SH-SY5Y (cell line): ENCODE measurements around the gene RPS26.

Experiments used
- GATA2 ChIP-seq: IDR thresholded peaks from 2 replicates; pipeline ENCODE4 v1.6.1; 2011; ENCODE audit warnings: mild to moderate bottlenecking, low read depth, low read length
- GATA3 ChIP-seq: IDR thresholded peaks from 2 replicates; pipeline ENCODE4 v1.6.1; 2011; ENCODE audit warnings: low read depth, mild to moderate bottlenecking, low read length, moderate library complexity

GRCh38 chr12:56007564-56008559 is 33.9 kb upstream of the RPS26 start:
- no peak for TF ChIP-seq GATA2
- no peak for TF ChIP-seq GATA3
